ENCODE data around the gene PSMD6.

GRCh38 chr3:63998852-63999754 is 24.2 kb downstream of the PSMD6 start:
- TF ChIP-seq, protein P1, sequence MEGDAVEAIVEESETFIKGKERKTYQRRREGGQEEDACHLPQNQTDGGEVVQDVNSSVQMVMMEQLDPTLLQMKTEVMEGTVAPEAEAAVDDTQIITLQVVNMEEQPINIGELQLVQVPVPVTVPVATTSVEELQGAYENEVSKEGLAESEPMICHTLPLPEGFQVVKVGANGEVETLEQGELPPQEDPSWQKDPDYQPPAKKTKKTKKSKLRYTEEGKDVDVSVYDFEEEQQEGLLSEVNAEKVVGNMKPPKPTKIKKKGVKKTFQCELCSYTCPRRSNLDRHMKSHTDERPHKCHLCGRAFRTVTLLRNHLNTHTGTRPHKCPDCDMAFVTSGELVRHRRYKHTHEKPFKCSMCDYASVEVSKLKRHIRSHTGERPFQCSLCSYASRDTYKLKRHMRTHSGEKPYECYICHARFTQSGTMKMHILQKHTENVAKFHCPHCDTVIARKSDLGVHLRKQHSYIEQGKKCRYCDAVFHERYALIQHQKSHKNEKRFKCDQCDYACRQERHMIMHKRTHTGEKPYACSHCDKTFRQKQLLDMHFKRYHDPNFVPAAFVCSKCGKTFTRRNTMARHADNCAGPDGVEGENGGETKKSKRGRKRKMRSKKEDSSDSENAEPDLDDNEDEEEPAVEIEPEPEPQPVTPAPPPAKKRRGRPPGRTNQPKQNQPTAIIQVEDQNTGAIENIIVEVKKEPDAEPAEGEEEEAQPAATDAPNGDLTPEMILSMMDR (IDR thresholded peaks at IDR 0.05; ENCODE audit: extremely low read depth in 1 of 2, insufficient read depth in 1 of 2, low read depth in 1 of 2, low read length in 2 of 2): no peak
- no peak for TF ChIP-seq POLR2A (IDR thresholded peaks at IDR 0.05; ENCODE audit: low read depth, low read length)
- no peak for TF ChIP-seq POLR2AphosphoS5 (IDR thresholded peaks at IDR 0.05; ENCODE audit: insufficient read depth, low read depth, low read length)
- TF ChIP-seq EZH2 (IDR thresholded peaks at IDR 0.05; ENCODE audit: borderline replicate concordance, low read depth, low read length, severe bottlenecking): no peak
- no peak for TF ChIP-seq MAX (IDR thresholded peaks at IDR 0.05; ENCODE audit: insufficient read depth, insufficient read length)
- no peak for TF ChIP-seq GATA2 (IDR thresholded peaks at IDR 0.05; ENCODE audit: insufficient read depth, insufficient read length, low read depth, low read length)
- TF ChIP-seq JUN (IDR thresholded peaks at IDR 0.05; ENCODE audit: borderline replicate concordance, insufficient read depth, insufficient read length, low read depth): no peak

All from endothelial cell of umbilical vein (primary cell).